Astrocyte (in vitro differentiated cells and primary cell): ENCODE measurements around the gene SLC8B1. TPM values are rescaled to one million over a fixed set of nuclear protein-coding genes. Genes with fewer than 3 reads are reported as not detected.

Source experiments
- DNase-seq: peaks from one replicate; pipeline ENCODE4 v3.0.0-alpha.2; 2010; ENCODE audit warnings: low read depth
- FAIRE-seq: peaks from 2 replicates; lab custom pipeline; 2011; peaks lifted over from hg19 to GRCh38; lab: Jason Lieb, UNC
- H2AFZ ChIP-seq: 2 replicates; pipeline ENCODE4 v1.6.0; 2012; ENCODE audit warnings: low read depth, low read length, inconsistent platforms
- H3K27ac ChIP-seq: 2 replicates; pipeline ENCODE4 v1.5.1; 2011; ENCODE audit warnings: low read depth, low read length, inconsistent platforms
- H3K27me3 ChIP-seq: 2 replicates; pipeline ENCODE4 v1.6.0; 2011; ENCODE audit warnings: low read length, inconsistent platforms; ENCODE audit not compliant: insufficient read depth
- H3K36me3 ChIP-seq: 2 replicates; pipeline ENCODE4 v1.5.1; 2011; ENCODE audit warnings: low read length, inconsistent platforms; ENCODE audit not compliant: insufficient read depth
- H3K4me1 ChIP-seq: 2 replicates; pipeline ENCODE4 v1.5.1; 2011; ENCODE audit warnings: low read length, inconsistent platforms; ENCODE audit not compliant: insufficient read depth
- H3K4me2 ChIP-seq: 2 replicates; pipeline ENCODE4 v1.6.0; 2012; ENCODE audit warnings: low read length, inconsistent platforms
- H3K4me3 ChIP-seq: 2 replicates; pipeline ENCODE4 v1.5.1; 2011; ENCODE audit warnings: low read depth, mild to moderate bottlenecking, low read length, inconsistent platforms; ENCODE audit not compliant: insufficient read depth
- H3K79me2 ChIP-seq: 2 replicates; pipeline ENCODE4 v1.6.0; 2012; ENCODE audit warnings: mild to moderate bottlenecking, low read length, inconsistent platforms; ENCODE audit not compliant: insufficient read depth
- H3K9ac ChIP-seq: 2 replicates; pipeline ENCODE4 v1.6.0; 2012; ENCODE audit warnings: mild to moderate bottlenecking, low read length, inconsistent platforms
- H3K9me3 ChIP-seq: 2 replicates; pipeline ENCODE4 v1.5.1; 2012; ENCODE audit warnings: low read depth, mild to moderate bottlenecking, low read length, inconsistent platforms; ENCODE audit not compliant: insufficient read depth
- H4K20me1 ChIP-seq: 2 replicates; pipeline ENCODE4 v1.6.0; 2012; ENCODE audit warnings: low read length, inconsistent platforms; ENCODE audit not compliant: insufficient read depth
- H3K27ac Mint-ChIP-seq: one replicate; pipeline ENCODE4 v1.8.0; 2021; ENCODE audit warnings: mild to moderate bottlenecking, mixed read lengths; ENCODE audit not compliant: unreplicated experiment
- H3K27me3 Mint-ChIP-seq: one replicate; pipeline ENCODE4 v1.8.0; 2021; ENCODE audit warnings: low read depth, mixed read lengths; ENCODE audit not compliant: unreplicated experiment
- H3K36me3 Mint-ChIP-seq: one replicate; pipeline ENCODE4 v1.8.0; 2021; ENCODE audit warnings: low read depth, mixed read lengths; ENCODE audit not compliant: unreplicated experiment
- H3K4me1 Mint-ChIP-seq: one replicate; pipeline ENCODE4 v1.8.0; 2021; ENCODE audit warnings: low read depth, mixed read lengths; ENCODE audit not compliant: unreplicated experiment
- H3K4me3 Mint-ChIP-seq: one replicate; pipeline ENCODE4 v1.8.0; 2021; ENCODE audit warnings: mild to moderate bottlenecking, moderate library complexity, mixed read lengths; ENCODE audit not compliant: unreplicated experiment
- H3K9me3 Mint-ChIP-seq: one replicate; pipeline ENCODE4 v1.8.0; 2021; ENCODE audit warnings: mild to moderate bottlenecking, mixed read lengths; ENCODE audit not compliant: unreplicated experiment
- CTCF ChIP-seq: IDR thresholded peaks from 2 replicates; pipeline ENCODE4 v1.5.1; 2011; ENCODE audit warnings: low read depth, mild to moderate bottlenecking, inconsistent platforms, low read length, moderate library complexity; ENCODE audit not compliant: insufficient read depth
- EZH2 ChIP-seq: IDR thresholded peaks from 2 replicates; pipeline ENCODE4 v1.6.1; 2012; ENCODE audit warnings: mild to moderate bottlenecking, low read length, inconsistent platforms; ENCODE audit not compliant: insufficient read depth
- total RNA-seq: library from RNA; stranded (reverse); gene quantifications from 2 replicates; pipeline ENCODE4 v1.2.1, GENCODE V29; 2021

The SLC8B1 gene
- total RNA-seq, 1 donor from 2014 or later = 8.6 TPM

GRCh38 chr12:113287146-113287898, 47.6 kb downstream of the SLC8B1 start:
- no peak overlapping the region for H3K4me3 ChIP-seq
- H3K4me2 ChIP-seq = no peak overlapping the region
- no peak overlapping the region for H3K27ac ChIP-seq
- H3K9me3 Mint-ChIP-seq = no peaks in the 10 kb centered on the region
- no peaks in the 10 kb centered on the region for H3K27me3 ChIP-seq
- H3K79me2 ChIP-seq = no peaks in the 10 kb centered on the region
- no peaks in the 10 kb centered on the region for H3K36me3 ChIP-seq
- no peak overlapping the region for H2AFZ ChIP-seq
- no peak overlapping the region for H3K27ac Mint-ChIP-seq
- no peak overlapping the region for H3K9ac ChIP-seq
- no peaks in the 10 kb centered on the region for H4K20me1 ChIP-seq
- H3K4me1 ChIP-seq = no peaks in the 10 kb centered on the region
- H3K4me3 Mint-ChIP-seq = no peak overlapping the region
- H3K9me3 ChIP-seq = no peaks in the 10 kb centered on the region
- peaks cover 34% of the 10 kb centered on the region for H3K36me3 Mint-ChIP-seq
- no peaks in the 10 kb centered on the region for H3K27me3 Mint-ChIP-seq
- no peak for DNase-seq
- H3K4me1 Mint-ChIP-seq = peaks cover 8% of the 10 kb centered on the region
- no peak for FAIRE-seq
- TF ChIP-seq CTCF = no peak
- TF ChIP-seq EZH2 = no peak

GRCh38 chr12:113286712-113287111, 48.2 kb downstream of the SLC8B1 start:
- H3K27me3 Mint-ChIP-seq = no peaks in the 10 kb centered on the region
- TF ChIP-seq EZH2 (no peak), CTCF (no peak)
- H3K4me1 ChIP-seq = no peaks in the 10 kb centered on the region
- DNase-seq (no peak), FAIRE-seq (no peak)
- no peaks in the 10 kb centered on the region for H3K27me3 ChIP-seq
- H3K4me3 Mint-ChIP-seq = no peak overlapping the region
- H3K9me3 Mint-ChIP-seq = no peaks in the 10 kb centered on the region
- H4K20me1 ChIP-seq = no peaks in the 10 kb centered on the region
- H3K4me3 ChIP-seq = no peak overlapping the region
- peaks cover 29% of the 10 kb centered on the region for H3K36me3 Mint-ChIP-seq
- H3K9me3 ChIP-seq = no peaks in the 10 kb centered on the region
- peaks cover 3% of the 10 kb centered on the region for H3K4me1 Mint-ChIP-seq
- no peaks in the 10 kb centered on the region for H3K36me3 ChIP-seq
- H3K9ac ChIP-seq = no peak overlapping the region
- no peak overlapping the region for H3K27ac ChIP-seq
- no peak overlapping the region for H3K4me2 ChIP-seq
- no peak overlapping the region for H3K27ac Mint-ChIP-seq
- no peak overlapping the region for H2AFZ ChIP-seq
- no peaks in the 10 kb centered on the region for H3K79me2 ChIP-seq
